Measurements from ENCODE around the gene GOT2. TPM values are rescaled to one million over a fixed set of nuclear protein-coding genes. Genes with fewer than 3 reads are reported as not detected.
"Not testable (repeated sequence)": the region's sequence is repeated elsewhere in the genome, so short reads cannot be mapped to it uniquely, and the experiment has no call there.

GOT2 gene
- total and polyA plus RNA-seq, 2 donors (not counting 1 experiment from before 2014, with no cell fraction given): 15.8 to 33.6 TPM

GRCh38 chr16:58692450-58692849 is 41.7 kb downstream of the GOT2 start:
- H3K4me1 Mint-ChIP-seq: no peaks in the 10 kb centered on the region
- ChIA-PET CTCF (no interaction called here), POLR2A (no interaction called here)
- Histone ChIP-seq H3K36me3 (replicated peaks in 1 of 2; ENCODE audit: control extremely low read depth in 1 of 2, control insufficient read depth in 1 of 2, extremely low read depth in 1 of 2, insufficient read depth in 2 of 2, low read length in 1 of 2) (no peaks in the 10 kb centered on the region), H3K27me3 (replicated peaks in 1 of 4; ENCODE audit: control extremely low read depth in 1 of 4, control insufficient read depth in 3 of 4, insufficient read depth in 4 of 4, low read length in 3 of 4) (no peaks in the 10 kb centered on the region), H4K20me1 (ENCODE audit: control insufficient read depth, insufficient read depth, low read length, poor library complexity, severe bottlenecking) (no peaks in the 10 kb centered on the region), H3K4me3 (ENCODE audit: control extremely low read depth in 1 of 5, extremely low read depth in 1 of 5, insufficient read depth in 1 of 5, low read depth in 2 of 5, low read length in 4 of 5) (no peak overlapping the region), H3K4me2 (replicated peaks; ENCODE audit: low read depth, low read length, poor library complexity, severe bottlenecking) (no peak overlapping the region), H3K27ac (ENCODE audit: low read length in 2 of 2) (no peak overlapping the region), H3K9me3 (ENCODE audit: control extremely low read depth in 1 of 3, control insufficient read depth in 2 of 3, insufficient read depth in 1 of 3, low read length in 2 of 3) (peaks cover 0 to 5% (median 3%) of the 10 kb centered on the region in 3 donors), H2AFZ (ENCODE audit: insufficient read depth, low read depth, low read length, poor library complexity, severe bottlenecking) (no peak overlapping the region), H3K9ac (ENCODE audit: low read length) (no peak overlapping the region), H3K4me1 (ENCODE audit: control insufficient read depth in 2 of 2, insufficient read depth in 2 of 2, low read length in 2 of 2) (no peaks in the 10 kb centered on the region), H3K79me2 (ENCODE audit: control insufficient read depth, insufficient read depth, low read length) (no peaks in the 10 kb centered on the region)
- no CpG with 5 or more reads among the region's 1 CpG for WGBS (ENCODE audit: insufficient coverage)
- H3K4me3 Mint-ChIP-seq: no peak overlapping the region
- H3K27me3 Mint-ChIP-seq: peaks cover 11% of the 10 kb centered on the region
- ATAC-seq (ENCODE audit: low read depth): no peak
- intact Hi-C loops (cut with micrococcal nuclease): no loop called here
- H3K9me3 Mint-ChIP-seq (ENCODE audit: insufficient read depth): peaks cover 6% of the 10 kb centered on the region
- TF ChIP-seq EZH2 (IDR thresholded peaks at IDR 0.05; ENCODE audit: borderline replicate concordance, insufficient read depth, low read depth, low read length, poor library complexity, severe bottlenecking): no peak
- no peak for TF ChIP-seq CTCF (IDR thresholded peaks at IDR 0.05)
- no peak for DNase-seq
- no peak overlapping the region for H3K27ac Mint-ChIP-seq

GRCh38 chr16:58686985-58687706 is 47.0 kb downstream of the GOT2 start:
- H4K20me1 ChIP-seq (ENCODE audit: control insufficient read depth, insufficient read depth, low read length, poor library complexity, severe bottlenecking); intact Hi-C loops (cut with micrococcal nuclease); DNase-seq; H3K27ac Mint-ChIP-seq; H3K27ac ChIP-seq (ENCODE audit: low read length in 2 of 2); H2AFZ ChIP-seq (ENCODE audit: insufficient read depth, low read depth, low read length, poor library complexity, severe bottlenecking); H3K27me3 ChIP-seq (replicated peaks in 1 of 4; ENCODE audit: control extremely low read depth in 1 of 4, control insufficient read depth in 3 of 4, insufficient read depth in 4 of 4, low read length in 3 of 4); H3K9me3 Mint-ChIP-seq (ENCODE audit: insufficient read depth); POLR2A ChIA-PET; ATAC-seq (ENCODE audit: low read depth); H3K36me3 ChIP-seq (replicated peaks in 1 of 2; ENCODE audit: control extremely low read depth in 1 of 2, control insufficient read depth in 1 of 2, extremely low read depth in 1 of 2, insufficient read depth in 2 of 2, low read length in 1 of 2); H3K9me3 ChIP-seq (ENCODE audit: control extremely low read depth in 1 of 3, control insufficient read depth in 2 of 3, insufficient read depth in 1 of 3, low read length in 2 of 3); H3K9ac ChIP-seq (ENCODE audit: low read length); H3K4me3 Mint-ChIP-seq; H3K4me3 ChIP-seq (ENCODE audit: control extremely low read depth in 1 of 5, extremely low read depth in 1 of 5, insufficient read depth in 1 of 5, low read depth in 2 of 5, low read length in 4 of 5); H3K4me2 ChIP-seq (replicated peaks; ENCODE audit: low read depth, low read length, poor library complexity, severe bottlenecking); CTCF ChIA-PET: not testable (repeated sequence)
- WGBS (ENCODE audit: insufficient coverage): 33% methylated on average over 1 of the region's 8 CpGs
- Histone ChIP-seq H3K4me1 (ENCODE audit: control insufficient read depth in 2 of 2, insufficient read depth in 2 of 2, low read length in 2 of 2) (peaks cover 10 to 17% of the 10 kb centered on the region in 2 donors), H3K79me2 (ENCODE audit: control insufficient read depth, insufficient read depth, low read length) (peaks cover 11% of the 10 kb centered on the region)
- H3K27me3 Mint-ChIP-seq: peaks cover 11% of the 10 kb centered on the region
- H3K4me1 Mint-ChIP-seq: peaks cover 17% of the 10 kb centered on the region
